Psoas muscle (tissue), 8 donors: ENCODE results near the gene HES3. TPM values are rescaled to one million over a fixed set of nuclear protein-coding genes. Genes with fewer than 3 reads are reported as not detected.

Experiments used
- ATAC-seq, 4 donors: fragments of 200-7000 bp; cut with Tn5 transposase; one replicate each; pipeline ENCODE4 v1.9.1; 2020; ENCODE audit warnings: moderate library complexity in 3 of 4, mild to moderate bottlenecking in 2 of 4
- DNase-seq, 2 donors: peaks; one replicate each; pipeline ENCODE4 v3.0.0-alpha.2; 2020
- H3K27ac ChIP-seq: fragments of 200-600 bp; one replicate; pipeline ENCODE4 v1.8.0; 2022
- H3K27me3 ChIP-seq, 3 donors: fragments of 200-600 bp in 1 of 3; one replicate each; pipeline versions ENCODE4 v1.6.1 to v1.8.0; 2013 to 2022; ENCODE audit warnings: low read length in 2 of 3, mild to moderate bottlenecking in 2 of 3, moderate library complexity in 1 of 3; ENCODE audit not compliant: insufficient read depth in 3 of 3
- H3K36me3 ChIP-seq, 2 donors: fragments of 200-600 bp in 1 of 2; one replicate each; pipeline versions ENCODE4 v1.6.1 to v1.8.0; 2013 to 2022; ENCODE audit warnings: low read depth in 1 of 2, mild to moderate bottlenecking in 1 of 2, moderate library complexity in 1 of 2; ENCODE audit not compliant: insufficient read depth in 1 of 2
- H3K4me1 ChIP-seq: fragments of 200-600 bp; one replicate; pipeline ENCODE4 v1.8.0; 2022
- H3K4me3 ChIP-seq: fragments of 200-600 bp; one replicate; pipeline ENCODE4 v1.8.0; 2022; ENCODE audit warnings: mild to moderate bottlenecking
- H3K9me3 ChIP-seq: fragments of 200-600 bp; one replicate; pipeline ENCODE4 v1.8.0; 2022
- CTCF ChIP-seq: fragments of 200-600 bp; IDR thresholded peaks from one replicate; pipeline ENCODE4 v1.8.0; 2022; ENCODE audit warnings: antibody characterized with exemption
- WGBS, 3 donors: extraction: QIAGEN DNeasy Blood & Tissue Kit; methylation state at CpG; one replicate each; pipeline versions ENCODE4 v1.1.6 to v1.1.7; 2013; 5-methylcytosine and 5-hydroxymethylcytosine counted together
- intact Hi-C, 2 donors: fragments of 100-400 bp; cut with DNase I; formaldehyde crosslinking; loops; one replicate each; pipeline versions ENCODE4 v1.11.0 to v1.14.2; 2022
- polyA plus RNA-seq, 3 donors: library from polyadenylated mRNA; stranded (reverse); fragments of 200-250 nt; gene quantifications; one replicate each; pipeline ENCODE4 v1.2.3, GENCODE V29; 2013
- total RNA-seq, 4 donors: library from RNA; stranded (reverse); fragmentation: NEBNext Ultra II Directional in 2 of 4; extraction: Animal tissue kit (Norgen Biotek cat#: 25700) in 2 of 4; gene quantifications; one replicate each; pipeline versions ENCODE4 v1.2.1 to v1.2.4, GENCODE V29; 2021 to 2023
- donor health status: healthy with polysubstance abuse.
- donor health status: DM: no; HTN: no; CAD: no; lungs with moderate emphysema.
- donor health status: Bipolar disorder and iron deficiency.
- donor health status: healthy.
- donor health status: DM: yes; HTN: yes; CAD: no.
- donor health status: DM: no; HTN: no; CAD: no.
- donor health status: DM: no; HTN: no; CAD: no.
- donor health status: DM: yes; HTN: yes; CAD: no.

The HES3 gene
- total and polyA plus RNA-seq, 7 donors = not detected

- H3K9me3 ChIP-seq = no peaks in the 10 kb centered on the region
- no peak overlapping the region for H3K27ac ChIP-seq
- H3K4me3 ChIP-seq = no peak overlapping the region
- no peak for DNase-seq
- H3K4me1 ChIP-seq = peaks cover 1% of the 10 kb centered on the region
- WGBS, 3 donors = 82 to 92% (median 83%) methylated on average over 14 of the region's 14 CpGs
- ATAC-seq = no peak
- TF ChIP-seq CTCF = no peak
- H3K27me3 ChIP-seq = no peaks in the 10 kb centered on the region
- intact Hi-C loops = no loop called here
- H3K36me3 ChIP-seq = no peaks in the 10 kb centered on the region
Measured at GRCh38 chr1:6288026-6288425, 44.0 kb downstream of the HES3 start.

- 85 to 90% (median 89%) methylated on average over 10 of the region's 10 CpGs for WGBS, 3 donors
- no peak for ATAC-seq
- H3K4me3 ChIP-seq = no peak overlapping the region
- H3K27me3 ChIP-seq = no peaks in the 10 kb centered on the region
- TF ChIP-seq CTCF = no peak
- no peak overlapping the region for H3K27ac ChIP-seq
- H3K9me3 ChIP-seq = no peaks in the 10 kb centered on the region
- intact Hi-C loops = no loop called here
- peaks cover 8% of the 10 kb centered on the region for H3K4me1 ChIP-seq
- H3K36me3 ChIP-seq = no peaks in the 10 kb centered on the region
- DNase-seq = no peak
Measured at GRCh38 chr1:6288665-6289064, 44.7 kb downstream of the HES3 start.

GRCh38 chr1:6292102-6292501 is 48.1 kb downstream of the HES3 start:
- Histone ChIP-seq H3K27me3 (no peaks in the 10 kb centered on the region), H3K36me3 (no peaks in the 10 kb centered on the region), H3K4me1 (peaks cover 12% of the 10 kb centered on the region), H3K9me3 (no peaks in the 10 kb centered on the region), H3K4me3 (no peak overlapping the region), H3K27ac (no peak overlapping the region)
- DNase-seq (no peak), ATAC-seq (no peak)
- intact Hi-C loops = no loop called here
- 89 to 90% (median 89%) methylated on average over 10 of the region's 10 CpGs for WGBS, 3 donors
- TF ChIP-seq CTCF = no peak

- peaks cover 12% of the 10 kb centered on the region for H3K4me1 ChIP-seq
- WGBS, 3 donors = 48 to 59% (median 52%) methylated on average over 14 of the region's 14 CpGs
- H3K27me3 ChIP-seq = no peaks in the 10 kb centered on the region
- ATAC-seq = peak; percentile 83 to 97 (median 91)
- no peaks in the 10 kb centered on the region for H3K36me3 ChIP-seq
- DNase-seq = peak in 1 of 2 donors; percentile 42
- no peaks in the 10 kb centered on the region for H3K9me3 ChIP-seq
- TF ChIP-seq CTCF = no peak
- no peak overlapping the region for H3K4me3 ChIP-seq
- H3K27ac ChIP-seq = peak overlapping the region; percentile 19
- intact Hi-C loops = no loop called here
Measured at GRCh38 chr1:6294080-6294889, 50.3 kb downstream of the HES3 start.
